Measurements from ENCODE around the gene TIMD4. TPM values are rescaled to one million over a fixed set of nuclear protein-coding genes. Genes with fewer than 3 reads are reported as not detected.

TIMD4 gene
- total RNA-seq, 2 experiments from 2014 or later, result 4.6 to 10.2 TPM

DNA sequence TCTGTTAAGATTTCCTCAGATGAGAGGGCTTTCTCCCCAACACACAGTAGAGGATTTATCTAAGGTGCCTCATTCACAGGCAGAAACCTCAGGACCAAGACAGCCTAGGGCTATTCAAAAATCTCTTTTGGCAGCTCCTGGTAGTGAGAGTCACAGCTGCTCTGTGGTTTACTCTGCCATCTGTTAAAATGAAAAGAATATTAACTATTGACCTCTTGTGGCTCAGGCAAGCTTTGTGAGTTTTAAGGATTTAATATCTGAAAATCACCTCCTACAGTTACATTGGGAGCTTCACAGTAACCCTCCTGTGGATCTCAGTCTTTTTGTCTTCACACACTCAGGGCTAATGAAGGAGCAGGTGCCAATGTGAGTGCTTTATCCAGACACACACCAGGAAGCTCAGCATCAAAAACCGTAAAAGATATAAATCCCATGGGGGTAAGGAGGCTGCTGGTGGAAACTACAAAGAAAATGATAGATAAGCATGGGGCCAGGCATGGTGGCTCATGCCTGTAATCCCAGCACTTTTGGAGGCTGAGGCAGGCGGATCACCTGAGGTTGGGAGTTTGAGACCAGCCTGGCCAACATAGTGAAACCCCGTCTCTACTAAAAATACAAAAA, 83.3 kb downstream of the TIMD4 start:
- no peaks in the 10 kb centered on the region for H3K4me1 Mint-ChIP-seq
- DNase-seq, result no peak
- H3K27me3 Mint-ChIP-seq, result peaks cover 39% of the 10 kb centered on the region
- no peak for ATAC-seq
- H3K36me3 Mint-ChIP-seq, result peaks cover 1% of the 10 kb centered on the region
- no peaks in the 10 kb centered on the region for H3K9me3 Mint-ChIP-seq (ENCODE audit: low read depth)
- H3K4me3 Mint-ChIP-seq, result no peak overlapping the region
- H3K27ac Mint-ChIP-seq, result no peak overlapping the region
- CTCF ChIA-PET, result interaction anchor here (1.8 kb wide), 1 partner anchor 55 kb away, joined by 3 read pairs; no protein-coding TSS in a partner anchor

DNA sequence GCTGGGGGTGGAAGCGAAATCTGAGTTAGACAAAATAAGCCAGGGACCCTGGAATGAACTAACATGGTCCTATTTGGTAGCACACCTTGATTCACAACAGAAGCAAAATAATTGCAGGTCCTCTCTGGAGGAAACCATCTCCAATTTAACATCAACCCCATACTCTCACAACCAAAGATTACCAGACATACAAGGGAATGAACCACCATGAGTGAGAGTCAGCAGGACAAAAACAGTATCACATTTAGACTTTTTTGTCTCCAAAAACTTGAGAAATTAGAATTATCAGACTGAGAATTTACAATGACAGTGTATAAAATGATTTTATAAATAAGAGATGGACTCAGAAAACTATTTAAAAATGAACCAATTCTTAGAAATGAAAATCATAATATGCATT, 91.8 kb downstream of the TIMD4 start:
- Mint-ChIP-seq H3K4me3 (no peak overlapping the region), H3K36me3 (peaks cover 21% of the 10 kb centered on the region), H3K27ac (no peak overlapping the region), H3K27me3 (peaks cover 3% of the 10 kb centered on the region), H3K4me1 (peaks cover 12% of the 10 kb centered on the region), H3K9me3 (ENCODE audit: low read depth) (peaks cover 12% of the 10 kb centered on the region)
- CTCF ChIA-PET, result no interaction called here
- ATAC-seq (no peak), DNase-seq (no peak)

DNA sequence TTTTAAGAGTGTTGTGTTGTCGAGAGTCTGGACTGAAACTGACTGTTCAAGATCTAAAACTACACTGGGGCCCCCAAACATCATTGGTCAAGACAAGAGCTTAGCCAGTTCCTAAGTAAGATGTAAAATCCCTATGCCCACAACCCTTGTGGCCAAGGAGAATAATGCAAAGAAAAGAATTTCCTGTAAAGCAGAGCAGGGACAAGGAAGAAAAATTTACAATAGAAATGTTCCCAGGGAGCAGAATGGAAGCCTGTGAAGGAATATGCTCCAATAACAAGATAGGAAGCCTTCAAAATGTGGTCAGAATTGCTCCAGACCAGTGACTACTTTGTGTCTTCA, 92.6 kb downstream of the TIMD4 start:
- ATAC-seq (no peak), DNase-seq (no peak)
- Mint-ChIP-seq H3K4me1 (peaks cover 12% of the 10 kb centered on the region), H3K36me3 (peaks cover 21% of the 10 kb centered on the region), H3K27me3 (peaks cover 3% of the 10 kb centered on the region), H3K27ac (no peak overlapping the region), H3K4me3 (no peak overlapping the region), H3K9me3 (ENCODE audit: low read depth) (peaks cover 12% of the 10 kb centered on the region)
- CTCF ChIA-PET, result interaction anchor here (0.6 to 1.3 kb wide), 3 partner anchors 10 to 112 kb away, joined by 3 read pairs; no protein-coding TSS in a partner anchor

Other genes starting within 250 kb of the TIMD4 start
- gene PPP1R2B, start 112.9 kb downstream of the TIMD4 start, total RNA-seq, result not detected
- gene HAVCR1, start 95.9 kb upstream of the TIMD4 start, total RNA-seq, result 1 to 10 TPM; 2.2 to 2.7 TPM
- 100 to 1,000 TPM in 1 of 2 experiments, 10 to 100 TPM in 1; 51.9 to 108 TPM for gene HAVCR2, start 145.8 kb upstream of the TIMD4 start, total RNA-seq
- 10 to 100 TPM; 15.8 to 17.0 TPM for gene MED7, start 179.6 kb upstream of the TIMD4 start, total RNA-seq
- gene GARIN3, start 203.0 kb upstream of the TIMD4 start, total RNA-seq, result under 1 TPM in 1 of 2 experiments, not detected in 1; 0.09 TPM
- 100 to 1,000 TPM; 209 to 215 TPM for gene ITK, start 217.6 kb upstream of the TIMD4 start, total RNA-seq